ENCODE data around the gene SFRP4.
A peak's percentile ranks its signal among the peaks of the same experiment; 100 is the strongest.
"Not testable (repeated sequence)": the region's sequence is repeated elsewhere in the genome, so short reads cannot be mapped to it uniquely, and the experiment has no call there.

The SFRP4 gene

DNA sequence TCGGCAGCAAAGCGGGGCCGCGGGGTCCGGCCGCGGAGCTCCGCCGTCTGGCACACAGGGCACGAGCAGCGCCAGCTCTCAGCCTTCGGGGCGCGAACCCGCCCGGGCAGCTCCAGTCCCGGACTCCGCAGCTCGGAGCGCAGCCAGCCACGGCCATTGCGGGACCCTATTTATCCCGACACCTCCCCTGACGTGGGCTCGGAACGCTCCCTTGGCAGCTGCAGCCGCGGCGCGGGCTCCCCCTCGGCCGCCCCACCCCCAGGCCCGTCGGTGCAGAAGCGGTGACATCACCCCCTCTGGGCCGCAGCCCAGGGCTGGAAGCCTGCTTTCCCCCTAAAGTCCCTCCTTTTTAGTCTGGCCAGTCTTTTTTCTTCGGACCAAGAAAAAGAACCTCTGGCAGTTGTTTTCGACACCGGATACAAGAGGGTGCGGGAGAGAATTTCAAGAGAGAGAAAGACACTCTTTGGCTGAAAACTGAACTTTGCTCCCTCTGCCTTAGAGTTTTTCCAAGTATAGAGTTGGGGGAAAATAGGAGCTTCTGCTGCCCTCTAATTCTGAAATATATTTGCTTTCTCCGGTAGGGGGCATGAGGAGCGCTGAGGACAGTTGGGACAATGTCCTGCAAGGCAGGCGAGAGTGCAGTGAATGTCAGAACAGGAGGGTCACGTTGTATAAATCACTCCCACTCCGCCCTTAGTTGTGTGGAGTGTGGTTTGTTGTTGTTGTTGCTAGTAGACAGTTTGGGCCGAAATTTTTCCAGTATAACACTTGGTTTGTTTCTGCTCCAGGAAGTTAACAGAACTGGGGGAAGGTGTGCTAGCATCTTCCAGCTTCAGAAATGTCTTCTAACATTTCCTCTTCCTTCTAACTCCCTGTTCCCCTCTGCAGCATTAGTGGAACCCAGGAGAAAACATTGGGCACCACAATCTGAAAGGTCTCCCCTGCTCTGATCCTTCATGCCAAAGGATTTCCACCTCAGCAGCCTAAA is at the start of gene SFRP4:
Gene SFRP4 (minus strand): TSS at position 145 of the 988 bp plus-strand sequence. CDS start 280 bp downstream, outside the sequence.
- DNase-seq: peak; percentile 51

DNA sequence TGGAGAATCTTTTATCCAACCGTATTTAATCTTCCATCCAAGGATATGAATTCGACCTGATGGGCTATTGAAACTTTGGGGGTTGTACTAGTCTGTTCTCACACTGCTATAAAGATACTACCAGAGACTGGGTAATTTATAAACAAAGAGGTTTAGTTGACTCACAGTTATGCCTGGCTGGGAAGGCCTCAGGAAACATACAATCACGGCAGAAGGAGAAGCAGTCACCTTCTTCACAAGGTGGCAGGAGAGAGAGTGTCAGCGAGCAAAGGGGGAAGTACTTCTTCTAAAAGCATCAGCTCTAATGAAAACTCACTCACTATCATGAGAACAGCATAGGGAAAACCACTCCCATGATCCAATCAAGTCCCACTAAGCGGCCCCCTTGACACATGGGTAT is 47.6 kb upstream of the SFRP4 start:
- no peak for DNase-seq

DNA sequence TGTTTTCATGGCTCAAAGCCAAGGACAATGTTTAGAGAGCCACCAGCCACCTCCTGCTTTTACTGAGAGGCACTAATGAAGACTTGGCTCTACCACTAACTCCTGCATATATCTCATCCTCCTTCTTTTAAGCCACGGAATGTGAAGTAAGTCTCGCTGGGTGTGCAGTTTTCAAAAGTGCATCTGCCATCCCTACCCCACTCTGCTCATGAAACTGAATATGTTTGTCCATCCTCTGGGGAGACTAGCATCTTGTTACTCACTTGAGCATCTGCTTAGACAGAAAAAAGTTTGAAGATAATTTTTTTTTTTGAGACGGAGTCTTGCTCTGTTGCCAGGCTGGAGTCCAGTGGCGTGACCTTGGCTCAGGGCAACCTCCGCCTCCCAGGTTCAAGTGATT is 44.6 kb upstream of the SFRP4 start:
- DNase-seq: no peak

DNA sequence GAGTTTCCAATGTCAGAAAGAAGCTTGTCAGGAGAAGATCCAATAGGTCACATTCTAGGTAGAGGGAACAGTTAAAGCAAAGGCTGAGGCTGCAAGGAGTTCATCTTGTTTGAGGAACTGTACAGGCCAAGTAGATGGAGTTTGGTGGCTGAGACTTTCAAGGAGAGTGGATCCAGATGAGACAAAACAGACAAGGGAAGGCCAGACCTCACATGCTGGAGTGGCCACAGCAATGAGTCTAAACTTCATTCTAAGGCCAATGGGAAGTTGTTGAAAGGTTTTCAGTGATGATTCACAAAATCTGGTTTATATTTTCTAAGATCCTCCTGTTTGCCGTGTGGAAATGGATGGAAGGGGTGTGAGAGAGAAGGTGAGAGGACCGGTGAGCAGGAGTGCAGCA is 43.9 kb upstream of the SFRP4 start:
- no peak for DNase-seq

DNA sequence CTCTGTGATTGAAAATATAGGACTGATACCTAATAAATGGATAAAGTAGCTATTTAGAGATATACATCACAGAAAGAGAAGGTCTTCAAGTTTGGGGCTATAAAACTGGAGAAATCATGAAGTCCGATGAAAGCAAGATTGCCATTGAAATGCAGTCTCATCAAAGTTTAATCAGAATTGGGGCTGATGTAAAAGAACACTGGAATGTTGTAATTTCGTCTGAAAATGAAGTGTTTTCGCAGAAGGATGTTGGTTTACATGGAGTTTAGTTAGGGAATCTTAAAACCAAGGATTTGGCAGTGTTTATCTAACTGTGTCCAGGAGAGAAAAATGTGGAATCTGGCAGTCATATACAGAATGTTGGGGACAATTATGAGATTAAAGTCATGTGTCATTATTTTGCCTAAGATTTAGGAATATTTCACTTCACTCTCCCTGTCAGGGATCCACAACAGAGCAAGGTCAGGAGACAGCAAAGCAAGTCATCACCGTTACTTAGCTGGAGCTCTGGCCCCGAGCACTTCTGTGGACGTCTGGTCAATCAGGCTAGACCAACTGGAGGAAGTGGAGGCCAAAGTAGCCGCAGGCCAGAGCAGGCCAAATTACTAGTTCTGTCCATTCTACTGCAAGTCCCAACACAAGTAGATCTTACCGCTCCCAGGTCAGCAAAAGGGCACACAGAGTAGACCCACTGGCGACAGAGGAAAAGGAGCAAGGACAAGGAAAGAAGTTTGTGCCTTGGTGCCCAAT is 40.8 kb upstream of the SFRP4 start:
- DNase-seq: no peak

DNA sequence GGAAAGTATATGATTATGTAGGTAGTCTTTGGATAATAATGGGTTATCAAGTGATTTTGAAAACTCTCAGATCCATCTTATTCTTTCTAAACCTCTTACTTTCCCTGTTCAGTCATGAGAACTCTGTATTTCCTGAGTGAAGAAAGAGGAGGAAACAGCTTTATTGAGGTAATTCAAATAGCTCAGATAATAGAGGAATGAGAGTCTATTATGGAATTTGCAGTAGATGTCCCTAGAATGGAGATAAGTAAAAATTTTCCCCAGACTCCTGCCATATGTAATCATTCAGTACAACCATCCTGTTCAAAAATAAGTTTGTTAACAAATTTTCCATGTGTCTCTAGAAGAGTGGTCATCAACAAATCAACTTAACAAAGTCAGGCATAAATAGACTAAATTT is 40.2 kb upstream of the SFRP4 start:
- DNase-seq: no peak

DNA sequence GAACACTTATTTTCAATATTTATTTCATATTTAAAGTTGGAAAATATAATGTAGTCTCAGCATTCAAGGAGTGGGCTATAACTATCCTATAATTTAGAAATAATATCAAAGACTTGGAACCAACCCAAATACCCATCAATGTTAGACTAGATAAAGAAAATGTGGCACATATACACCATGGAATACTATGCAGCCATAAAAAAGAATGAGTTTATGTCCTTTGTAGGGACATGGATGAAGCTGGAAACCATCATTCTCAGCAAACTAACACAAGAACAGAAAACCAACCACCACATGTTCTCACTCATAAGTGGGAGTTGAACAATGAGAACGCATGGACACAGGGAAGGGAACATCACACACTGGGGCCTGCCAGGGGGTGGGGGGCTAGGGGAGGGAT is 37.6 kb upstream of the SFRP4 start:
- not testable (repeated sequence) for DNase-seq

DNA sequence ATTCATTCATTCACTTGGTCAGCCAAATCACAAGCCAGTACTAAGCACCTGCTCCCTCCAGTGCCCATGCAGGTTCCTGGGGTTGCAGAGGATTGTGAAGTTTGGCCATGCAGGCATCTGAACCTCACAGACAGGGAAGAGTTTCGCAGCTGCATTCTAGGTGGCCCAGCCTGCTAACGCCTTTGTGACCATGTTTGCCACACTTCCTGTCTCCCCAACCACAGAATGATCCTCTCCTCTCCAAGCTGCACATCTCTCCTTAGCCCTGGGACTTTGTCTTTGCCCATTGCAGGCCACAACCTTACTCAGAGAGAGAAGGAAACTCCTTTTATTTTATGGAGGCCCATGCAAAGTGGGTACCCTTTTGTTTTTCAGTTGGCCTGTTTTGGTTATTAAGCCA is 35.6 kb upstream of the SFRP4 start:
- no peak for DNase-seq

DNA sequence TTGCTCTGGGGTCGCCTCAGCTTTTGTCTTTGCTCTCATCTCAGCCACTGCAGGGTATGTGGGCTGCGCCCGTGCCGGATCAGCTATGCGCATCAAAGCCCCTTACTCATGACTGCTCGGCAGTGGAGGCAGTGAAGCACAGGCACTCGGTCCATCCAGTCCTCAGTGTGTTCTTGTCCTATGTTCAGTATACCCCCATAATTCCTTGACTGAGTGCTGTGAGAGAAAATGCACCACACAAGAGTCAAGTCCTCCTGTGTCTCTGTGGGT is 31.3 kb upstream of the SFRP4 start:
- DNase-seq: no peak

DNA sequence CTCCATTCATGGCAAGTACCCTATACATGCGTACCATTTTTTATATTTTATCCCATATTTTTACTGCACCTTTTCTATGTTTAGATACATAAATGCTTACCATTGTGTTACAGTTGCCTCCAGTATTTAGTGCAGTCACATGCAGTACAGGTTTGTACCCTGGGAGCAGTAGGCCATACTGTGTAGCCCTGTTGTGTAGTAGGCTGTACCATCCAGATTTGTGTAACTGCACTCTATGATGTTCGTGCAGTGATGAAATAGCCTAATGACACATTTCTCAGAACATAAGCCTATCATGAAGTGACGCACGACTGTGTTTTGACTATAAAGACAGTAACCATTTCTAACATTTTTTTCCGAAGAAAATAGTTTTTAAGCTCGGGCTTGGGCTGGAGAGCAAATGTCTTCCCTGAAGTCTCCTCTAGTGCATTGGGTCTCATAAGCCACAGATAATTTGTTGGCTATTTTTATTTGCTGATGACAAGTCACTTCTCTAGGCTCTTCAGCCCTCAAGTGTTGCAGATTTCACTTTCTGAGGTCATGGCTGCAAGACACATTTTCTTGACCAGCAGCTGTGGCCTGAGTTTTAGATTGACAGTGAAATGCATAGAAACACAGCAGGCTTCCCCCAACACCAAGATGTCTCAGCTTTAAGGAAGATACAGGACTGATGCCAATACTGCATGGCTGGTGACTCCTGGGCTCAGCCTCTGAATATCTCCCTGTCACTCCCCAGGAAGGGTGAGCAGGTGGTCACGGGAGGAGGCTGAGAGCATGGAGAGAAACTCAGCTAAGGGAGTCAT is 30.7 kb upstream of the SFRP4 start:
- DNase-seq: no peak

DNA sequence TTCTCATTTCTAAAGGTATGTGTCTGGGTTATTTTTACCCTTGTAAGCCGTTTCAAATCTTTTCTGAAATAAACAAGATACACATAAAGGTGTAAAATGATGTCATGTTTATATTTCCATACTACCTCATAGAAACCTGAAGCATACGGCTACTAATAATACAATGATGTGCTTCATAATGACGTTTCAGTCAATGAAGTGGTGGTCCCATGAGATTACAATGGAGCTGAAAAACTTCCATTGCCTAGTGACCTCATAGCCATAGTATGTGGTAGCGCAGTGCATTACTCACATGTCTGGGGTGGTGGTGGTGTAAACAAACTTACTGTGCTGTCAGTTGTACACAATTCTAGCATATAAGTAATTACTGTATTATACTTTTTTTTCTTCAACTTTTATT is 28.7 kb upstream of the SFRP4 start:
- DNase-seq: no peak

DNA sequence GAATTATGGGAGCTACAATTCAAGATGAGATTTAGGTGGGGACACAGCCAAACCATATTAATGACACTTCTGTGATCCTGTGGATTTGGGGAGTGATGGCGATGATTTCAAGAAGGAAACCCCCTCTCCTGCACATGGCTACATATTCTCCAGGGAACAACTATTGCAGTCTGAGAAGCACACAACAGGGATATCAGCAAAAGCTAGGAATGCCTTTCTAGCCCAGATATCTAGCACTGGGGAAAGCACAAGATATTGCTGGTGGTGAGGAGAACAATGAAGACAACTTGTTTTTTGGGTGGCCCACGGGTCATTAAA is 28.1 kb upstream of the SFRP4 start:
- DNase-seq: no peak

DNA sequence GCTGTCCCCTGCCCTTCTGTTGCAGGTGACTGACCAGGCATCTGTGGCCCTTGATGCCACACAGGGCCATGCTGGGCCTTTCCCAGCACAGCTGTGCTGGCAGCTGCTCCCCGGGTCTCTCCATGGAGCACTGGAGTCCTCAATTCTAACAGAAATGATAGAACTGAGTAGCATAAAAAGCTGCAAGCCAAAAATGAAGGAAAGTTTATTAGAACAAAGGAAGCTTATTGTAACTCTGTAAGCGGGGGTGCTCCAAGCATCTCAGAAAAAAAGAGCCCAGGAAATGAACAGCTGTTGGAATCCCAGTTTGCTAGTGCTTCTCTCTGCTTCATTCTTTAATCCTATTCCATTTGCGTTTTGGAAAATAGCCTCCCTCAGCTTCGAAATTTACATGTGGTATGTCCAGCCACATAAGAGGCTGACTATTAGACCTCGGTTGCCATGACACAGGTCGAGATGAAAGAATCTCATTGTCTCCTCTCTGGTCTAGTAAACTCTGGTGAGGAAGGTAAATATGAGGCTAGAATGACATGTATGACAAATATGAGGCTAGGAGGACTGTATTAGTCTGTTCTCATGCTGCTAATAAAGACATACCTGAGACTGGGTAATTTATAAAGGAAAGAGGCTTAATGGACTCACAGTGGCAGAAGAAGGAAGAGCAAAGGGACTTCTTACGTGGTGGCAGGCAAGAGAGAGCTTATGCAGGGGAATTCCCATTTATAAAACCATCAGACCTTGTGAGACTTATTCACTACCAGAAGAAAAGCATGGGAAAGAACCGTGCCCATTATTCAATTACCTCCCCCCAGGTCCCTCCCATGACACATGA is 27.5 kb upstream of the SFRP4 start:
- DNase-seq: no peak

DNA sequence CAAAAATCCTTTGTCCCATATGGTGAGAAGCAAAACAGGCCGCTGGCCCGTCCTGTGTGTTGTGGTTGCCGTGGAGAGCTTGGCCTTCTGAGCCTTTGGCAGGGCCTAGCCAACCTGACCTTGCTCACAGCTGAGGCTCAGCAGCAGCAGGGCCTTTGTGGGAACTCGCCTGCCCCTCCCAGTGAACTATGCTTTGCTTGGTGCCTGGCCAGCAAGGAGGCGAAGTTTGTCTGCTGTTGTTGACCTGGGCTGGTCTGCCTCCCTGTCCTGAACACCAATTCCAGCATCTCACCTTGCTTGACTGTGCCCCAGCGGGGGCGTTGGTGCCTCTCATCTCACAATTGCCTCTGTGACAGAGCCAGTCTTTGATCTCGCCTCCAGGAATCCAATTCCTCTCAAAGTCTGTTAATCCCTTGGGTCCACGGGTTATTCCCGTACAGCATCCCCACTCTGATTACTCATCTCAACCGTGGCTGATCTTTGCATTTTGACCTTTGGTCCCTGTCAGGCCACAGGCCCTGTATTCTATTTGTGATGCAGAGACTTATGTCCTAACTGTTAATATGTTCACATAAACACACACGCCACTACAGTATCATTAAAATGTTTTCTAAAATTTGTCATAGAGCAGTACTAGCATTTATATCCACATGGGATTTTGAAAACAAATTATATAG is 26.5 kb upstream of the SFRP4 start:
- DNase-seq: no peak

DNA sequence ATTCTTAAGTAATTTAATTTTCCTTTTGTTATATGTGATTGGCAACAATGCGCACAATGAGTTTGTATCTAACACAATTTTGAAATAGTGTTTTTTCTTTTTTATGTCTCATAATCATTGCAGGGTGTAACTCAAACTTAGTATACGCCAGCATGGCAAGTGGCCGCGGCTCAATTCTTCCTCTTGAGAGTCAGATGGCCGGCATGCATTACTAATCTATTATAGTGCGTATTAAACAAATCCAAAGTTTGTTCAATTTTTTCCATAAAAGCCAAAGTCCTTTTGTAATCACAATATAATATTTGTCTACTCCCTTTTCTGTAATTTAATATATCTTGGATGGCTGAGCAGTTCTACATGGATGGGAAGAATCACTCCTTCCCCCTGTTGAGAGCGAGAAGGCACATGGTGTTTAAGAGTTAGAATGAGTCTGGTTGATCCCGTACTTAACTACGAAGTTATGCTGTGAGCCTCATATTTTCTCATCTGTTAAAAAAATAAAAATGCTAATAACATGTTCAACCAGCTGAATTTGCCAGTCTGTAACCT is 16.5 kb upstream of the SFRP4 start:
- DNase-seq: no peak

DNA sequence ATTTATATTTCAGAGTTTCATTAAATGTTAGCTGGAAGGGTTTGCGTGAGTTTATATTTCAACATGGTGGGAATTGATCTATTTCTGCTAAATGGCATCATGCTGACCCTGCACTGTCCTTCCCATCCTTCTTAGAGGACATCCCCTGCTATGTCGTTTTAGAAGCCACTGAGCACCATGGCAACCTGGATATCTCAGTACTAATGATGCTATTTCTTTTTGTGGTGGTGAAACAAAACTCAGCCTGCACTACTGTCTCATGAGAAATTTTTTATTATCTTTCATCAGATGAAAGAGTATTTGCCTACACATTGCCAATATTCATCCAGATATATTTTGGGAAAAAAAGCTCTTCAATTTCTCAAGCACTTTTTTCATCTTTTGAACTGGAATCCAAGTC is 15.9 kb upstream of the SFRP4 start:
- no peak for DNase-seq

DNA sequence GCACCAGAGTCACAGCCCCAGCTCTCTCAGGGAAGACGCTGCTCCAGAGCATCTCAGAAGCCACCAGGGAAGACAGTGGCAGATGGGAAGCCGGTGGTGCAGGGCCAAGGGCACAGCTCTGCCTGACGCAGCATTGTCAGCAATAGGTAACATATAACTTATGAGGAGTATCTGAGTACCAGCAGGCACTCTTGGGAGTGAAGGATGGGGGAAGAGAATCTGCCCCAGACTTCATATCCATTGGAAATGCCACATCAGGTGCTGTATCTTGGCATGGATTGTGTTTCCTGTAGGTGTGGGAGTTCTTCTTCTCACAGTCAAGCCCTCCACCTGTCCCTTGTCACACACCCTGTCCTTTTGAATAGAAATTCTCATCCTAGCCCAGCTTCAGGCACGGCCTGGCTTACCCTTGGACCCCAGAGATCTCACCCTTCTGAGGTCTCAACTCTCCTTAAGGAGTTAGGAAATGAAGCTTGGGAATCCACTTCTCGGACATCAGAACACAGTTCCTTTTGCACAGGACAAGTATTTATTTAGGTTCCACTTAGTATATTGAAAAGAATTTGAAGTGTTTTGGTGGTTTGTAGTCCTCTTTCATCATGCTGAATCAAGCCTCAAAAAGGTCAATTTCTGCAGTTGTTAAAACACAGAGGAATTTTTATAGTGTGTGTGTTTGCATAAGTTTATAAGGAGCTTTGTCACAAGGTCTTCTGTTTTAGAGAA is 13.8 kb upstream of the SFRP4 start:
- no peak for DNase-seq

DNA sequence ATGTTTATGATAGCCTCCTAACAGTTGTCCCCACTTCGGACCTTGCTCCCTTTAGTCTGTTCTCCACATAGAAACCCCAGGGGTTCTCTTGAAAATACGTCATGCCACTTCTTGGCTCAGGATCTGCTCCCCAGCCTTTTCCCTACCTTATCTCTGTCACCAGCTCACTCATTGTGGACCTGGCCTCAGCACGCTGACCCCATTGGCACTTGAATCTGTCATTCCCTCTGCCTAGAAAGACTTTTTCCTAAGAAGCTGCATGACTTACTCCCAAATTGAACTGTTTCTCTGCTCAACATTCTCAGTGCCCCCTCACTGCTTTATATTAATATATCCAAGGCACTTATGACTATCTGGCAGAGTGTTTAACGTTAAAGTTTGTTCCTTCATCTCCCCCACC is 12.3 kb upstream of the SFRP4 start:
- no peak for DNase-seq

DNA sequence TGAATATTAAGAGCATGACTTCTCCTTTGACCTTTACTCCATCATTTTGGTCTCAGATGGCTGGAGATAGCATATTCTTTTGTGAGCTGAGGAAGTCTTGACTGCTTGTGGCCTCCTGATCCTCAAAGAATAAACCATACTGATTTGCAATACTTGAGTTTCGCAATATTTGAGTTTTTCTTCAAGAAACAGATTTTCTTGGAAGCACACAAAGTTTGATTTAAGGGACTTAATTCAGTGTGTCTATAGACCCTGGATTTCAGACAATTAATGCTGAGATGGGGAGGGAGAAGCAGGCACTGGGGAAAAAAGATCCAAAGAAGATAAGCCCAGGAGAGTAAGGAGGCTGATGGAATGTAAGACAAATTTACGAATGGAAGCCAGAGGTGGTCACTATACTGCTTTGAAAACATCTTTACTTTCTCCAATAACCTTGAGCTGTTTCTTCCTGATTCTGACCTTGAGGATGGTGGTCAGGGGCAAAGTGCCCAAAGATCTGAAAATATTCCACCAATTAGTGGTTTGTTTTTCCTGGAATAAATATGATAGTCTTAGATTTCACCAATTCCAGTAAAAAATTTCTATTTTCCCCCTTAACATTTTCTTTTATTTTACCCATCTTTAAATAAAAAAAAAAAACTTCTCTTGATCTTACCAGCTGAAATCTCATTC is 11.3 kb upstream of the SFRP4 start:
- no peak for DNase-seq

DNA sequence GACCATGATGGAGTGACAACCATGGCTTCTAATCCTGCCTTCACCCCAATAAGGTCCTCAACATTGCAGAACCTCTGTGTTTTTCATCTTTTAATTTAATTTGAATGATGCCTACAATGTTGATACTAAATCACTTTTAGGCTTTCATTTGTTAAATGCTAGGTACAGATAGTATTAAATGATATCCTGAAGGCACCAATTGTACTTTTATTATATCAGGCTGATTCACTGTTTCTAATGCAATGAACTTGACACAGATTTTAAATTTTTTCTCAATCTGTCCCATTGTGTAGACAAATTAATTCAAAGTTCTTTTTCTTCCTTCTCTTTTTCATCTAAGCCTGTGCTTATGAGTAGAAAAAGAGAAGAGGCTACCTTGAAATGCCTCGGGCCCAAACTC is 9.0 kb upstream of the SFRP4 start:
- DNase-seq: no peak

All from NCI-H510A treated with DMSO at 0.1 percent for 48 hours (cell line).